IMR-90 (cell line): ENCODE measurements around the gene NTRK2.

Source experiments
- BHLHE40 ChIP-seq: fragments of 150-350 bp; IDR thresholded peaks from 2 replicates; pipeline ENCODE4 v1.6.1; 2016; ENCODE audit warnings: mild to moderate bottlenecking, low read depth, low read length
- CHD1 ChIP-seq: IDR thresholded peaks from 2 replicates; pipeline ENCODE4 v1.6.1; 2012; ENCODE audit warnings: low read depth, low read length, improper control_type of control experiment
- FOS ChIP-seq: fragments of 150-350 bp; IDR thresholded peaks from 2 replicates; pipeline ENCODE4 v1.6.1; 2016; ENCODE audit warnings: low read depth, low read length
- MAZ ChIP-seq: IDR thresholded peaks from 2 replicates; pipeline ENCODE4 v1.6.1; 2012; ENCODE audit warnings: low read depth, mild to moderate bottlenecking, low read length, improper control_type of control experiment, moderate library complexity, borderline replicate concordance
- POLR2A ChIP-seq: IDR thresholded peaks from 2 replicates; pipeline ENCODE4 v1.6.1; 2012; ENCODE audit warnings: mild to moderate bottlenecking, low read depth, low read length
- RAD21 ChIP-seq: IDR thresholded peaks from 2 replicates; pipeline ENCODE4 v1.6.1; 2012; ENCODE audit warnings: low read length, improper control_type of control experiment
- RFX5 ChIP-seq: IDR thresholded peaks from 2 replicates; pipeline ENCODE4 v1.8.0; 2012; ENCODE audit warnings: low read depth, mild to moderate bottlenecking, low read length, moderate library complexity
- TF ChIP-seq, protein P1 (sequence below): conservative IDR thresholded peaks from 2 replicates; pipeline ENCODE4 v1.5.1; 2012; ENCODE audit warnings: mild to moderate bottlenecking, low read depth, low read length, improper control_type of control experiment
- TF ChIP-seq, protein P2 (sequence below): fragments of 150-350 bp; IDR thresholded peaks from 2 replicates; pipeline ENCODE4 v1.6.1; 2017; ENCODE audit warnings: mild to moderate bottlenecking, antibody characterized with exemption, low read length, low read depth

DNA sequence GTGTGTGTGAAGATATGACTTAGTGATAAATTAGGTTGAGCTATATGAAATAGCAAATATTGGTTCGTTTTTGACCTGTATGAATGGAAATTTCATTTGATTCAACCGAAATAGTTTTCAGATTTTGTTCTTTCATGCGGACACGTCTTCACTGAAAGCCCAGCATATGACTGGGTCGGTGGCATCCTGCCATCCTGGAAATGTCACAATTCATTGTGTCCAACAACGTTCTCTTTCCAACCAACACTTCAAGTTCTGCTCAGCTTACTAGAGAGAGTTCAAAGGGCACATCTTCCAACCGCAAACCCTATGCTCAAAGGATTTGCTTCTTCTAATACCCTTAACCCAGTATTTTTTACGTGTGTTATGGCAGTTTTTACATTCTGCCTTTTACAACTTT is 252.5 kb downstream of the NTRK2 start:
- TF ChIP-seq, protein P1, sequence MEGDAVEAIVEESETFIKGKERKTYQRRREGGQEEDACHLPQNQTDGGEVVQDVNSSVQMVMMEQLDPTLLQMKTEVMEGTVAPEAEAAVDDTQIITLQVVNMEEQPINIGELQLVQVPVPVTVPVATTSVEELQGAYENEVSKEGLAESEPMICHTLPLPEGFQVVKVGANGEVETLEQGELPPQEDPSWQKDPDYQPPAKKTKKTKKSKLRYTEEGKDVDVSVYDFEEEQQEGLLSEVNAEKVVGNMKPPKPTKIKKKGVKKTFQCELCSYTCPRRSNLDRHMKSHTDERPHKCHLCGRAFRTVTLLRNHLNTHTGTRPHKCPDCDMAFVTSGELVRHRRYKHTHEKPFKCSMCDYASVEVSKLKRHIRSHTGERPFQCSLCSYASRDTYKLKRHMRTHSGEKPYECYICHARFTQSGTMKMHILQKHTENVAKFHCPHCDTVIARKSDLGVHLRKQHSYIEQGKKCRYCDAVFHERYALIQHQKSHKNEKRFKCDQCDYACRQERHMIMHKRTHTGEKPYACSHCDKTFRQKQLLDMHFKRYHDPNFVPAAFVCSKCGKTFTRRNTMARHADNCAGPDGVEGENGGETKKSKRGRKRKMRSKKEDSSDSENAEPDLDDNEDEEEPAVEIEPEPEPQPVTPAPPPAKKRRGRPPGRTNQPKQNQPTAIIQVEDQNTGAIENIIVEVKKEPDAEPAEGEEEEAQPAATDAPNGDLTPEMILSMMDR, result no peak
- TF ChIP-seq CHD1, result no peak
- no peak for TF ChIP-seq MAZ
- TF ChIP-seq FOS, result no peak
- TF ChIP-seq POLR2A, result no peak
- no peak for TF ChIP-seq RFX5
- no peak for TF ChIP-seq BHLHE40
- no peak for TF ChIP-seq RAD21
- TF ChIP-seq, protein P2, sequence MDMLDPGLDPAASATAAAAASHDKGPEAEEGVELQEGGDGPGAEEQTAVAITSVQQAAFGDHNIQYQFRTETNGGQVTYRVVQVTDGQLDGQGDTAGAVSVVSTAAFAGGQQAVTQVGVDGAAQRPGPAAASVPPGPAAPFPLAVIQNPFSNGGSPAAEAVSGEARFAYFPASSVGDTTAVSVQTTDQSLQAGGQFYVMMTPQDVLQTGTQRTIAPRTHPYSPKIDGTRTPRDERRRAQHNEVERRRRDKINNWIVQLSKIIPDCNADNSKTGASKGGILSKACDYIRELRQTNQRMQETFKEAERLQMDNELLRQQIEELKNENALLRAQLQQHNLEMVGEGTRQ, result no peak
